Measurements from ENCODE around the gene WDR55. TPM values are rescaled to one million over a fixed set of nuclear protein-coding genes. Genes with fewer than 3 reads are reported as not detected.
A peak's percentile ranks its signal among the peaks of the same experiment; 100 is the strongest.

The WDR55 gene
- total RNA-seq, 1 experiment from 2014 or later = 37.9 TPM

GRCh38 chr5:140674211-140674610 is 9.5 kb downstream of the WDR55 start:
- BruUV-seq (replicated peaks) = TSS peak; percentile 37
- POLR2A ChIA-PET (ENCODE audit: unreplicated experiment) = interaction anchor here (0.5 kb wide), 1 partner anchor 37 kb away, joined by 4 read pairs; no protein-coding TSS in a partner anchor
- no peaks in the 10 kb centered on the region for H3K27me3 ChIP-seq (ENCODE audit: insufficient read depth, low read depth)
- H3K79me2 ChIP-seq (ENCODE audit: low read depth) = no peaks in the 10 kb centered on the region
- H3F3A ChIP-seq (ENCODE audit: insufficient read depth, low read depth) = peaks cover 3% of the 10 kb centered on the region; the same call in 1 of the 2 replicates
- peaks cover 8% of the 10 kb centered on the region; the same call in 1 of the 2 replicates for H3K36me3 ChIP-seq (ENCODE audit: low read depth)
- TF ChIP-seq, protein P1, sequence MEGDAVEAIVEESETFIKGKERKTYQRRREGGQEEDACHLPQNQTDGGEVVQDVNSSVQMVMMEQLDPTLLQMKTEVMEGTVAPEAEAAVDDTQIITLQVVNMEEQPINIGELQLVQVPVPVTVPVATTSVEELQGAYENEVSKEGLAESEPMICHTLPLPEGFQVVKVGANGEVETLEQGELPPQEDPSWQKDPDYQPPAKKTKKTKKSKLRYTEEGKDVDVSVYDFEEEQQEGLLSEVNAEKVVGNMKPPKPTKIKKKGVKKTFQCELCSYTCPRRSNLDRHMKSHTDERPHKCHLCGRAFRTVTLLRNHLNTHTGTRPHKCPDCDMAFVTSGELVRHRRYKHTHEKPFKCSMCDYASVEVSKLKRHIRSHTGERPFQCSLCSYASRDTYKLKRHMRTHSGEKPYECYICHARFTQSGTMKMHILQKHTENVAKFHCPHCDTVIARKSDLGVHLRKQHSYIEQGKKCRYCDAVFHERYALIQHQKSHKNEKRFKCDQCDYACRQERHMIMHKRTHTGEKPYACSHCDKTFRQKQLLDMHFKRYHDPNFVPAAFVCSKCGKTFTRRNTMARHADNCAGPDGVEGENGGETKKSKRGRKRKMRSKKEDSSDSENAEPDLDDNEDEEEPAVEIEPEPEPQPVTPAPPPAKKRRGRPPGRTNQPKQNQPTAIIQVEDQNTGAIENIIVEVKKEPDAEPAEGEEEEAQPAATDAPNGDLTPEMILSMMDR (conservative IDR thresholded peaks at IDR 0.05) = no peak
- no peak for TF ChIP-seq EZH2 (IDR thresholded peaks at IDR 0.05; ENCODE audit: low read depth)
- DNase-seq = no peak
- intact Hi-C loops (cut with micrococcal nuclease; ENCODE audit: unreplicated experiment) = no loop called here
- H3K9me2 ChIP-seq (ENCODE audit: insufficient read depth) = no peaks in the 10 kb centered on the region
- CTCF ChIA-PET = no interaction called here
- H4K20me1 ChIP-seq (ENCODE audit: insufficient read depth) = no peaks in the 10 kb centered on the region
- no peak overlapping the region for H2AFZ ChIP-seq
- no peaks in the 10 kb centered on the region for H3K9me3 ChIP-seq (ENCODE audit: insufficient read depth, low read depth)
- H3K4me2 ChIP-seq = no peak overlapping the region
- H3K4me1 ChIP-seq (replicated peaks; ENCODE audit: insufficient read depth) = no peaks in the 10 kb centered on the region
- no peak overlapping the region for H3K4me3 ChIP-seq
- H3K27ac ChIP-seq = no peak overlapping the region

- no peak overlapping the region for H3K27ac ChIP-seq
- peaks cover 3% of the 10 kb centered on the region; the same call in 1 of the 2 replicates for H3F3A ChIP-seq (ENCODE audit: insufficient read depth, low read depth)
- H2AFZ ChIP-seq = no peak overlapping the region
- intact Hi-C loops (cut with micrococcal nuclease; ENCODE audit: unreplicated experiment) = no loop called here
- H3K4me2 ChIP-seq = no peak overlapping the region
- POLR2A ChIA-PET (ENCODE audit: unreplicated experiment) = interaction anchor here (0.5 to 0.7 kb wide), 3 partner anchors 25 to 322 kb away, joined by 4 to 22 read pairs (median 13); no protein-coding TSS in a partner anchor
- H3K36me3 ChIP-seq (ENCODE audit: low read depth) = peaks cover 7% of the 10 kb centered on the region; the same call in 1 of the 2 replicates
- no peak for TF ChIP-seq EZH2 (IDR thresholded peaks at IDR 0.05; ENCODE audit: low read depth)
- TF ChIP-seq, protein P1 (conservative IDR thresholded peaks at IDR 0.05) = no peak
- H3K79me2 ChIP-seq (ENCODE audit: low read depth) = no peaks in the 10 kb centered on the region
- no peak overlapping the region for H3K4me3 ChIP-seq
- no peaks in the 10 kb centered on the region for H3K27me3 ChIP-seq (ENCODE audit: insufficient read depth, low read depth)
- no TSS peak for BruUV-seq (replicated peaks)
- DNase-seq = no peak
- no peaks in the 10 kb centered on the region for H3K4me1 ChIP-seq (replicated peaks; ENCODE audit: insufficient read depth)
- CTCF ChIA-PET = no interaction called here
- H4K20me1 ChIP-seq (ENCODE audit: insufficient read depth) = no peaks in the 10 kb centered on the region
- no peaks in the 10 kb centered on the region for H3K9me3 ChIP-seq (ENCODE audit: insufficient read depth, low read depth)
- no peaks in the 10 kb centered on the region for H3K9me2 ChIP-seq (ENCODE audit: insufficient read depth)
Observed at GRCh38 chr5:140674629-140675028, 9.9 kb downstream of the WDR55 start.

DNA sequence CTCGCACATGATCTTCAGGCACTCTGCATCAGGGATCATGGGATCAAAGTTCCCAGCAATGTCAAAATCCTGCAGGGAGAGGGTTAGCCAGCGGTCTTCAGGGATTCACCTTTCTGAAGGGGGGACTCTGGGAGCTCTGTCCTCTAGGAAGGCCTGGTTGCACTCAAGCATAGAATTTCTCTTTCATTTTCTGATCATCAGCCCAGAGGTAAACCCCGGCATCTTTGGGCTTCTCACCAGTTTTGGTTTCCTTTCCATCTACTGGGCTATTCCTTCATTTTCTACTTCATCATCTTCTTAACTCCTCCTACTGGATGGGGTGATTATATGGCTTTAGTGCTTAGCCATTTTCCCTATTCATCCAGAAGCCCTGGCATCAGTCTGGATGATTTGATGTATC is 13.2 kb downstream of the WDR55 start:
- no peaks in the 10 kb centered on the region for H3K9me3 ChIP-seq (ENCODE audit: insufficient read depth, low read depth)
- no peak overlapping the region for H3K4me2 ChIP-seq
- no peak overlapping the region for H3K4me3 ChIP-seq
- no peaks in the 10 kb centered on the region for H3K4me1 ChIP-seq (replicated peaks; ENCODE audit: insufficient read depth)
- H3K27me3 ChIP-seq (ENCODE audit: insufficient read depth, low read depth) = no peaks in the 10 kb centered on the region
- no peak overlapping the region for H3K27ac ChIP-seq
- H3K79me2 ChIP-seq (ENCODE audit: low read depth) = no peaks in the 10 kb centered on the region
- POLR2A ChIA-PET (ENCODE audit: unreplicated experiment) = no interaction called here
- H2AFZ ChIP-seq = no peak overlapping the region
- H4K20me1 ChIP-seq (ENCODE audit: insufficient read depth) = no peaks in the 10 kb centered on the region
- BruUV-seq (replicated peaks) = no TSS peak
- no peaks in the 10 kb centered on the region for H3F3A ChIP-seq (ENCODE audit: insufficient read depth, low read depth)
- CTCF ChIA-PET = no interaction called here
- H3K36me3 ChIP-seq (ENCODE audit: low read depth) = peaks cover 9% of the 10 kb centered on the region; the same call in 1 of the 2 replicates
- intact Hi-C loops (cut with micrococcal nuclease; ENCODE audit: unreplicated experiment) = no loop called here
- DNase-seq = no peak
- TF ChIP-seq, protein P1 (conservative IDR thresholded peaks at IDR 0.05) = no peak
- H3K9me2 ChIP-seq (ENCODE audit: insufficient read depth) = no peaks in the 10 kb centered on the region
